ENCODE results near the gene TGM3.

TGM3 gene

GRCh38 chr20:2341336-2341735 lies 45.5 kb downstream of the TGM3 start:
- no peak overlapping the region for H3K4me3 ChIP-seq (ENCODE audit: low read depth, low read length)
- ChIA-PET CTCF (interaction anchor here (0.7 kb wide), 1 partner anchor 774 kb away, joined by 4 read pairs; no protein-coding TSS in a partner anchor), POLR2A (no interaction called here)
- H3K4me1 ChIP-seq (ENCODE audit: control insufficient read depth, insufficient read depth, low read length) = no peaks in the 10 kb centered on the region
- TF ChIP-seq ZNF692 (tag by site-specific recombination; IDR thresholded peaks at IDR 0.05) (no peak), SP2 (tag by site-specific recombination; IDR thresholded peaks at IDR 0.05) (no peak)
- no peaks in the 10 kb centered on the region for H3K36me3 ChIP-seq (ENCODE audit: control insufficient read depth in 2 of 2, insufficient read depth in 1 of 2, low read length in 2 of 2)
- H3K27ac ChIP-seq (ENCODE audit: extremely low read depth, low read depth, low read length) = no peak overlapping the region
- no peaks in the 10 kb centered on the region for H3K9me3 ChIP-seq (ENCODE audit: control insufficient read depth, insufficient read depth, low read depth, low read length)

GRCh38 chr20:2342243-2342642 lies 46.4 kb downstream of the TGM3 start:
- no peak overlapping the region for H3K4me3 ChIP-seq (ENCODE audit: low read depth, low read length)
- CTCF ChIA-PET = no interaction called here
- TF ChIP-seq ZNF626 (tag by site-specific recombination; IDR thresholded peaks at IDR 0.05) (no peak), SETDB1 (IDR thresholded peaks at IDR 0.05; ENCODE audit: insufficient read length, low read length) (no peak), ZNF423 (tag by site-specific recombination; IDR thresholded peaks at IDR 0.05) (no peak), ZNF843 (tag by site-specific recombination; IDR thresholded peaks at IDR 0.05) (no peak), KLF16 (tag by site-specific recombination; IDR thresholded peaks at IDR 0.05) (no peak), ZNF521 (tag by site-specific recombination; IDR thresholded peaks at IDR 0.05) (no peak), ZNF221 (tag by site-specific recombination; IDR thresholded peaks at IDR 0.05; ENCODE audit: borderline replicate concordance) (no peak), ZBTB21 (tag by site-specific recombination; IDR thresholded peaks at IDR 0.05) (no peak), ZNF558 (tag by site-specific recombination; IDR thresholded peaks at IDR 0.05) (no peak), KLF8 (tag by site-specific recombination; IDR thresholded peaks at IDR 0.05) (no peak), OVOL3 (tag by site-specific recombination; IDR thresholded peaks at IDR 0.05) (no peak), ZNF76 (tag by site-specific recombination; IDR thresholded peaks at IDR 0.05; ENCODE audit: borderline replicate concordance, low read depth) (no peak), ZNF621 (tag by site-specific recombination; IDR thresholded peaks at IDR 0.05) (no peak)
- TF ChIP-seq, protein P1, sequence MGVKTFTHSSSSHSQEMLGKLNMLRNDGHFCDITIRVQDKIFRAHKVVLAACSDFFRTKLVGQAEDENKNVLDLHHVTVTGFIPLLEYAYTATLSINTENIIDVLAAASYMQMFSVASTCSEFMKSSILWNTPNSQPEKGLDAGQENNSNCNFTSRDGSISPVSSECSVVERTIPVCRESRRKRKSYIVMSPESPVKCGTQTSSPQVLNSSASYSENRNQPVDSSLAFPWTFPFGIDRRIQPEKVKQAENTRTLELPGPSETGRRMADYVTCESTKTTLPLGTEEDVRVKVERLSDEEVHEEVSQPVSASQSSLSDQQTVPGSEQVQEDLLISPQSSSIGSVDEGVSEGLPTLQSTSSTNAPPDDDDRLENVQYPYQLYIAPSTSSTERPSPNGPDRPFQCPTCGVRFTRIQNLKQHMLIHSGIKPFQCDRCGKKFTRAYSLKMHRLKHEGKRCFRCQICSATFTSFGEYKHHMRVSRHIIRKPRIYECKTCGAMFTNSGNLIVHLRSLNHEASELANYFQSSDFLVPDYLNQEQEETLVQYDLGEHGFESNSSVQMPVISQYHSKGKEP (tag by site-specific recombination; IDR thresholded peaks at IDR 0.05) = no peak
- TF ChIP-seq, protein P2, sequence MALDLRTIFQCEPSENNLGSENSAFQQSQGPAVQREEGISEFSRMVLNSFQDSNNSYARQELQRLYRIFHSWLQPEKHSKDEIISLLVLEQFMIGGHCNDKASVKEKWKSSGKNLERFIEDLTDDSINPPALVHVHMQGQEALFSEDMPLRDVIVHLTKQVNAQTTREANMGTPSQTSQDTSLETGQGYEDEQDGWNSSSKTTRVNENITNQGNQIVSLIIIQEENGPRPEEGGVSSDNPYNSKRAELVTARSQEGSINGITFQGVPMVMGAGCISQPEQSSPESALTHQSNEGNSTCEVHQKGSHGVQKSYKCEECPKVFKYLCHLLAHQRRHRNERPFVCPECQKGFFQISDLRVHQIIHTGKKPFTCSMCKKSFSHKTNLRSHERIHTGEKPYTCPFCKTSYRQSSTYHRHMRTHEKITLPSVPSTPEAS (tag by site-specific recombination; IDR thresholded peaks at IDR 0.05) = no peak
- no peaks in the 10 kb centered on the region for H3K4me1 ChIP-seq (ENCODE audit: control insufficient read depth, insufficient read depth, low read length)
- H3K27ac ChIP-seq (ENCODE audit: extremely low read depth, low read depth, low read length) = no peak overlapping the region
- no peaks in the 10 kb centered on the region for H3K9me3 ChIP-seq (ENCODE audit: control insufficient read depth, insufficient read depth, low read depth, low read length)
- no peaks in the 10 kb centered on the region for H3K36me3 ChIP-seq (ENCODE audit: control insufficient read depth in 2 of 2, insufficient read depth in 1 of 2, low read length in 2 of 2)
- POLR2A ChIA-PET = no interaction called here

- no peaks in the 10 kb centered on the region for H3K36me3 ChIP-seq (ENCODE audit: control insufficient read depth in 2 of 2, insufficient read depth in 1 of 2, low read length in 2 of 2)
- no peaks in the 10 kb centered on the region for H3K4me1 ChIP-seq (ENCODE audit: control insufficient read depth, insufficient read depth, low read length)
- no peak overlapping the region for H3K27ac ChIP-seq (ENCODE audit: extremely low read depth, low read depth, low read length)
- CTCF ChIA-PET = interaction anchor here (1.0 to 1.1 kb wide), 2 partner anchors 106 to 139 kb away, joined by 3 to 5 read pairs; no protein-coding TSS in a partner anchor
- no peak overlapping the region for H3K4me3 ChIP-seq (ENCODE audit: low read depth, low read length)
- POLR2A ChIA-PET = no interaction called here
- no peaks in the 10 kb centered on the region for H3K9me3 ChIP-seq (ENCODE audit: control insufficient read depth, insufficient read depth, low read depth, low read length)
- TF ChIP-seq ZNF530 (tag by site-specific recombination; IDR thresholded peaks at IDR 0.05; ENCODE audit: low read depth) (no peak), ZNF280C (tag by site-specific recombination; IDR thresholded peaks at IDR 0.05) (no peak), ZNF830 (tag by site-specific recombination; IDR thresholded peaks at IDR 0.05; ENCODE audit: low read depth) (no peak), OSR2 (tag by site-specific recombination; IDR thresholded peaks at IDR 0.05) (no peak), OVOL3 (tag by site-specific recombination; IDR thresholded peaks at IDR 0.05) (no peak), ZNF416 (tag by site-specific recombination; IDR thresholded peaks at IDR 0.05) (no peak)
- TF ChIP-seq, protein P3, sequence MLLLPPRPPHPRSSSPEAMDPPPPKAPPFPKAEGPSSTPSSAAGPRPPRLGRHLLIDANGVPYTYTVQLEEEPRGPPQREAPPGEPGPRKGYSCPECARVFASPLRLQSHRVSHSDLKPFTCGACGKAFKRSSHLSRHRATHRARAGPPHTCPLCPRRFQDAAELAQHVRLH (tag by site-specific recombination; IDR thresholded peaks at IDR 0.05) = no peak
- TF ChIP-seq, protein P4, sequence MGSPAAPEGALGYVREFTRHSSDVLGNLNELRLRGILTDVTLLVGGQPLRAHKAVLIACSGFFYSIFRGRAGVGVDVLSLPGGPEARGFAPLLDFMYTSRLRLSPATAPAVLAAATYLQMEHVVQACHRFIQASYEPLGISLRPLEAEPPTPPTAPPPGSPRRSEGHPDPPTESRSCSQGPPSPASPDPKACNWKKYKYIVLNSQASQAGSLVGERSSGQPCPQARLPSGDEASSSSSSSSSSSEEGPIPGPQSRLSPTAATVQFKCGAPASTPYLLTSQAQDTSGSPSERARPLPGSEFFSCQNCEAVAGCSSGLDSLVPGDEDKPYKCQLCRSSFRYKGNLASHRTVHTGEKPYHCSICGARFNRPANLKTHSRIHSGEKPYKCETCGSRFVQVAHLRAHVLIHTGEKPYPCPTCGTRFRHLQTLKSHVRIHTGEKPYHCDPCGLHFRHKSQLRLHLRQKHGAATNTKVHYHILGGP (tag by site-specific recombination; IDR thresholded peaks at IDR 0.05) = no peak
These were observed 50.4 kb downstream of the TGM3 start for GRCh38 chr20:2346188-2346587.

Data from HEK293 (cell line).